Skeletal muscle tissue (tissue), 4 donors: ENCODE results near the gene EIF3D. TPM values are rescaled to one million over a fixed set of nuclear protein-coding genes. Genes with fewer than 3 reads are reported as not detected.

Experiments
- H3K27ac ChIP-seq: one replicate; pipeline ENCODE4 v1.7.0; 2013; ENCODE audit warnings: mild to moderate bottlenecking, low read depth, low read length, inconsistent platforms
- H3K27me3 ChIP-seq, 3 donors: one replicate each; pipeline ENCODE4 v1.7.0; 2013; ENCODE audit warnings: low read length in 3 of 3; ENCODE audit not compliant: control insufficient read depth in 3 of 3, insufficient read depth in 3 of 3
- H3K36me3 ChIP-seq, 3 donors: one replicate each; pipeline ENCODE4 v1.7.0; 2013; ENCODE audit warnings: low read length in 3 of 3; ENCODE audit not compliant: control insufficient read depth in 3 of 3, insufficient read depth in 3 of 3
- H3K4me1 ChIP-seq, 3 donors: one replicate each; pipeline ENCODE4 v1.7.0; 2013; ENCODE audit warnings: low read length in 3 of 3, mild to moderate bottlenecking in 3 of 3; ENCODE audit not compliant: control insufficient read depth in 3 of 3, insufficient read depth in 3 of 3
- H3K4me3 ChIP-seq, 3 donors: one replicate each; pipeline ENCODE4 v1.7.0; 2013; ENCODE audit warnings: low read length in 3 of 3
- H3K9ac ChIP-seq, 3 donors: one replicate each; pipeline ENCODE4 v1.7.0; 2013; ENCODE audit warnings: low read length in 3 of 3, mild to moderate bottlenecking in 3 of 3, moderate library complexity in 2 of 3, low read depth in 1 of 3
- H3K9me3 ChIP-seq, 3 donors: one replicate each; pipeline ENCODE4 v1.7.0; 2013; ENCODE audit warnings: low read length in 3 of 3; ENCODE audit not compliant: control insufficient read depth in 3 of 3
- total RNA-seq: library from RNA; depleted of rRNA; stranded (reverse); fragments of >200 nt; gene quantifications from one replicate; pipeline ENCODE4 v1.2.3, GENCODE V29; 2014
- donor health status: Osteomylitis.

EIF3D gene
- total RNA-seq, 1 donor from 2014 or later, result 294 TPM

DNA sequence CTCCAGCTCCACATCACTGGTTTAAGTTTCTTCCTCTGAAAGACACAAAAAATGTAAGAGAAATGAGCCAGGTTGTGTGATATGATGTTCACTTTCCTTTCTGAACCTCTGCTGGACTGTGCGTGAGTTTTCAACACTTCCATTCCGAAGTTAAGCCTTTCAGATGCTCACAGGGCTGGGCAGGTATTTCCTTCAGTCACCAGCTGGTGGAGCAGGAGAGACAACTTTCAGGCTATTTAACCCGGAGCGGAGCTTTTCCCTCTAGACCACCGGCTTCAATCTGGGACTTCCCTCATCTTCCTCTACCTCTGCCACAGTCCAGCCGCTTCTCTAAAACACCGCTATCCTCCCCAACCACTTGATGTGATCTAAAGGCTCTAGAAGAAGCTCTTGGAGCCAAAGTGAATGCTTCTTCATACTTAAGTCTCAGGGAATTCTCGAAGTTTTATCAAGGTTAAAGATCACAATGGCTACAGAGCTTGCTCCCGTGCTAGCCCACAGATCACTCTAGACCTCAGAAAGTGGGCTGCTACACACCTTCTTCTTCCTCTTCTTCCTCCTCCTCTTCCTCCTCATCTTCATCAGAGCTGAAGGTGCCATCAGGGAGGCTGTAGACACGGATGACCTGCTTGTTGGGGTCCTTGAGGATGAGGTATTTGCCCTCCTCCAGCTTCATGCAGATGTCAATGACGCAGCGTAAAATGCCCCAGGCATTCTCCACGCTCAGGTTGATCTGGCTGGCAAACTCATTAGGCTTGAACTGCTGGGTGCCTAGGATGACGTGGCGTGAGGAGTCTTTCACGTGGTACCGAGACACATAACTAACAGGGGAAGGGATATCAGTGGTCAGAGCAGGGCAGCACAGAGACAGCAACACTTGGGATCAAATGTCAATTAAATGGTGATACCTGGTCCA lies 17.7 kb downstream of the EIF3D start:
- no peak overlapping the region for H3K27ac ChIP-seq
- no peaks in the 10 kb centered on the region for H3K9me3 ChIP-seq
- peaks cover 9 to 12% (median 11%) of the 10 kb centered on the region in 3 donors for H3K4me1 ChIP-seq
- H3K36me3 ChIP-seq, result peaks cover 39 to 57% (median 51%) of the 10 kb centered on the region in 3 donors
- no peak overlapping the region for H3K9ac ChIP-seq
- H3K27me3 ChIP-seq, result no peaks in the 10 kb centered on the region
- H3K4me3 ChIP-seq, result no peak overlapping the region

DNA sequence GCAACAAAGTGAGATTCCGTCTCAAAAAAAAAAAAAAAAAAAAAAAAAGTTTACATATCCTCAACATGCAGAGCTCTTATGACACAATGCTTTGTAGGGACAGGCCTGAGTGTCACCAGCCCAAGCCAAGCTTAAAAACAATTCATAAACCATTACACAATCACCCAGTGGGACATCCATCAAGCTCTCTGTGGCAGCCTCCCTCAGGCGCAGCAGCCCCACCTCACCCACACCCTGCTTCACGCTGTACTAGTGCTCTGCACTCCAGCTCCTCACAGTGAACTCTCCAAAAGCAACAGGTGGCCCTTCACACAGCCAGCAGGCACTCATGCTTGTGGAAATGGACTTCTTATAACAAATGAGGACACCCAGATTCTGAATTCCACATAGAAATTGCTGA lies 18.6 kb downstream of the EIF3D start:
- Histone ChIP-seq H3K36me3 (peaks cover 32 to 48% (median 46%) of the 10 kb centered on the region in 3 donors), H3K9me3 (no peaks in the 10 kb centered on the region), H3K4me3 (no peak overlapping the region), H3K27ac (no peak overlapping the region), H3K9ac (no peak overlapping the region), H3K27me3 (no peaks in the 10 kb centered on the region), H3K4me1 (peaks cover 9 to 19% (median 18%) of the 10 kb centered on the region in 3 donors)

DNA sequence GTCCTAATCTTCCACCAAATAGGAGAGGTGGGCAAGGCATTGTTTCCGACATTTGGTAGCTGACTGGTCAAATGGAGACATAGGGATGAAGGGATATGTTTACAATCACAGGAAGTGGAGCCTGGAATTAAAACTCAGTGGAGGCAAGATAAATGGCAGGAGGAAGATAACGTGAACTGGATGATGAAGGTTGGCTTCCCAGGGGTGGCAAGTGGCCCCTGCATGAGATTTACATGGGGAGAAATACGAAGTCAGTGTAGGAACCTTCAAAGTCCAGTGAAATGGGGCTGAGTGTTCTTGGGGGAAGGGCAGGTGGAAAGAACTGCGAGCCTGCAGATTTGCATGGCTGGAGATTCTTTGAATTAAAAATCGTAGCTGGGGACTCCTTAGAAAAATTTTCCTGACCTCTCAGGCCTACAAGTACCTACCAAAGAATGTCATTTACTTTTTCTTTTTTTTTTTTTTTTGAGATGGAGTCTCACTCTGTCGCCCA lies 21.4 kb downstream of the EIF3D start:
- Histone ChIP-seq H3K9ac (peak overlapping the region in 2 of 3 donors; percentile 77 to 78), H3K9me3 (no peaks in the 10 kb centered on the region), H3K27ac (peak overlapping the region; percentile 78), H3K36me3 (peaks cover 17 to 31% (median 28%) of the 10 kb centered on the region in 3 donors), H3K27me3 (no peaks in the 10 kb centered on the region), H3K4me3 (peak overlapping the region; percentile 69 to 74 (median 73)), H3K4me1 (peaks cover 9 to 23% (median 23%) of the 10 kb centered on the region in 3 donors)

DNA sequence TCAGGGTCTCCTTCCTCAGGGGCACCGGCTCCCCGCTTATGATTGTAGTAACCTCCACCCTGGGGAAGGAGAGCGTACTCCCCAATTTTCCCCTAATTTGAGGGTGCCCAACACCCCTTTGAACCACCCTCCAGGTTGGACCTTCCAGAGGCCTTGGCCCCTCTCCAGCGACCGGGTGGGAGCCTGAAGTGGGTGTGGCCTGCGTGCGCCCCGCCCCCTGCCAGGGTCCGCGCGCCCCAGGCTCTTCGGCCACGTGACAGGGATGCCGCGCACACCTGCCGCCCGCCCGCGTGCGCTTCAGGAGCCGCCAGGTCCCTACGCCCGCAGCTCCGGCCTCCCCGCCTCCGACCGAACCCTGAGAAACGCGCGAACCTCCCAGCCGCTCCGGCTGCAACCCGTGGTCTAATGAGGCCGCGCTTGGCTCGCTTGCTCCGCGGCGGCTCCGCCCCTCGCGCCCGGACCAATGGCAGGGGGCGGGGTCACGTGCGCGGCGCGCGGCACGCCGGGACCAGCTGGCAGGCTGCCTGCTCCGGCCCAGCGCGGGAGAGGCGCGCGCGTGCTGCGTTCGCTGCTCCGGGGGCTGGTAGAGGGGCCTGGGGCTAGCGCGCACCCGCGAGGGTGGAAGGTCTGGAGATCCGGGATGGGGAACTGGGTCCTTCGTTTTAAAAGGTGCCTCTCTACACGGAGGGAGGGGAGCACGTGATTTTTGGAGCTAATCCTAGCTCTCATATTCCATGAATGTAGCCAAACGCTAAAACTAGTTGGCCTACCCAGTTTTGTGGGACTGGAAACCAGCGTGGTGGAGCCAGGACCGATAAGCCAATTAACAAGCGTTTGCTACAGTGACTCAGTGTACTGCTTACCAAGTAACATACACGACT lies 22.1 kb downstream of the EIF3D start, which contains the start of gene FOXRED2:
Gene FOXRED2 (minus strand): TSS at position 404 of the 881 bp plus-strand sequence. CDS start 618 bp downstream, outside the sequence.
- peak within 1 kb of the TSS; percentile 78 for H3K27ac ChIP-seq
- no peaks in the 10 kb centered on the region for H3K9me3 ChIP-seq
- H3K4me3 ChIP-seq, result peak within 1 kb of the TSS; percentile 69 to 74 (median 73)
- H3K4me1 ChIP-seq, result peaks cover 9 to 23% (median 23%) of the 10 kb centered on the region in 3 donors
- H3K9ac ChIP-seq, result peak within 1 kb of the TSS; percentile 68 to 78 (median 77)
- peaks cover 11 to 25% (median 24%) of the 10 kb centered on the region in 3 donors for H3K36me3 ChIP-seq
- H3K27me3 ChIP-seq, result no peaks in the 10 kb centered on the region

DNA sequence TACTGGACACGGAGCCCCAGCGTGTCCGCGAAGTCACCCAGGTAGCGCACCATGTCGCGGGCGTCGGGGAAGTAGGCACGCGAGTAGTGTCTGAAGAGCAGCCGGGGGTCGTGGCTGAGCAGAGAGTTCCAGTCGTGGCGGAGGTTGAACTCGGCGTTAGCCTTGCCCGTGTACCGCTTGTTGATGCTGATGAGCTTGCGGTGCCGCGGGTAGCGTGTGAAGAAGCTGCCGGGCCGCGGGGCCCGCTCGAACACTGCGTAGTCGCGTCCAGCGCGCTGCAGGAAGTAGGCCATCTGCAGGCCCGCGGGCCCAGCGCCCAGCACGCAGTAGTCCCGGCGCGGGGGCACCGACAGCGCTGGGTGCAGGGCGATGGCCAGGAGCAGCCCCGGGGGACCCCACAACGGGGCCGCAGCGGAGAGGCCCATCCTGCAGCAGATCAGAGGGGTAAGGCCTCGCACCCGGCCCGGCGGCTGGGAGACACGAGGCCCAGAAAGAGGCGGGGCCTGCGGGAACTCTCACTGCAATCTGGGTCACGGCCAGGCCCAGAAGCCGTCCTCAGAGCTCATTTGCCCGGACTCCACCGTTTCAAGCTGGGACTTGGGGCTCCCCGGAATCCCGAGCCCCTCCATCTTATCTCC lies 22.8 kb downstream of the EIF3D start:
- Histone ChIP-seq H3K9ac (peak overlapping the region in 1 of 3 donors; percentile 78), H3K27me3 (no peaks in the 10 kb centered on the region), H3K4me3 (peak overlapping the region; percentile 56 to 74 (median 73)), H3K36me3 (peaks cover 6 to 22% (median 22%) of the 10 kb centered on the region in 3 donors), H3K27ac (peak overlapping the region; percentile 78), H3K4me1 (peaks cover 9 to 23% (median 23%) of the 10 kb centered on the region in 3 donors), H3K9me3 (no peaks in the 10 kb centered on the region)

DNA sequence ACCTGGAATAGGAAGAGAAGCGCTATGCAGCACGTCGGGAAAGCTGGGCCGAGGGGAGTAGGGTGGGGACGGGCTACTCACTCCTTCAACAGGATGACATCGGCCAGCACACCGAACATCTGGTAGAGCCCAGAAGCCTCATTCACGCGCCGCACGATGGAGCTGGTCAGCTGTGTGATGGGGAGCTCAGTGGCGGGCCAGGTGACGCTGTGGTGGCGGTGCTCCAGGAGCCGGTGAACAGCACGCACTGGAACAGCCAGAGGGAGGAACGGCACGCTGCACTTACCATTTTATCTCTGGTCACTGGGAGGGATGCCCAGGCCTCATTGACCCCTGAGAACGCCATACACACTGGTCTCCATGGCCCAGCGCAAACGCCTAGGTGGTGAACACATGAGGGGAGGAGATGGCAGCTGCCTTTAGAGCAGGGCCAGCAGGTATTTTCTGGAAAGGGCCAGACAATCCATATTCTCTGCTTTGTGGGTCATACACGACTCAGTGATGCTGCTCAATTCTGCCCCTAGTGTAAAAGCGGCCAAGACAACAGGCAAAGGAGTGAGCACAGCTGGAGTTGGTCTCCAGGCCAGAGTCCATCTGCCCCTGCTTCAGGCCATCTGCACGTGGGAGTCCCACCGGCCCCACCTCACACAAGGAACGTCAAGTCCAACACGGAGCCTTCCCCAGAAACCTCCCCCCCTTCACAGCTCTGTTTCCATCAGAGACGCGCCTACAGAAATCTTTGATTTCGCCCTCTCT lies 30.9 kb downstream of the EIF3D start:
- Histone ChIP-seq H3K9me3 (no peaks in the 10 kb centered on the region), H3K27me3 (no peaks in the 10 kb centered on the region), H3K4me3 (no peak overlapping the region), H3K4me1 (no peaks in the 10 kb centered on the region), H3K36me3 (peaks cover 31 to 41% (median 32%) of the 10 kb centered on the region in 3 donors), H3K27ac (no peak overlapping the region), H3K9ac (no peak overlapping the region)

DNA sequence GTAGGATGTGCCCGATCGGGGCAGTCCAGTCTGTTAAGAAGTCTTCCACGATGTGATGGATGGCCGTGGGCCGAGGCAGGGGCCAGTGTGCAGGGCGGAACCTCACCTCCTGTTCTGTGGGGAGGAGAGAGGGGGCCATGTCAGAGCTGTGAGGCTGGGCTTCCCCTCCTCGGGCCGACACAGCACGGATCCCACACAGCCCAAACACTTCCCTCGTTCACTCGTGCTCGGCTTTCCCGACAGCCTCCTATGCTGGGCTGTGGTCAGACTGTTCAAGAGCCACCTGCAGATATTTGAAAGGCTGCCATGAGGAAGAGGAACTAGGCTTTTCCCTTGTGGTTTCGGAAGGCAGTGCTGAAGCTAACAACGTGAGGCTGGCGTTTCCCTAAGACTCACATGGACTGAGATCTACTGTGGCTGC lies 35.3 kb downstream of the EIF3D start:
- Histone ChIP-seq H3K27ac (no peak overlapping the region), H3K4me3 (no peak overlapping the region), H3K27me3 (no peaks in the 10 kb centered on the region), H3K36me3 (peaks cover 44 to 54% (median 48%) of the 10 kb centered on the region in 3 donors), H3K4me1 (peaks cover 0 to 3% (median 0%) of the 10 kb centered on the region in 3 donors), H3K9me3 (no peaks in the 10 kb centered on the region), H3K9ac (no peak overlapping the region)

DNA sequence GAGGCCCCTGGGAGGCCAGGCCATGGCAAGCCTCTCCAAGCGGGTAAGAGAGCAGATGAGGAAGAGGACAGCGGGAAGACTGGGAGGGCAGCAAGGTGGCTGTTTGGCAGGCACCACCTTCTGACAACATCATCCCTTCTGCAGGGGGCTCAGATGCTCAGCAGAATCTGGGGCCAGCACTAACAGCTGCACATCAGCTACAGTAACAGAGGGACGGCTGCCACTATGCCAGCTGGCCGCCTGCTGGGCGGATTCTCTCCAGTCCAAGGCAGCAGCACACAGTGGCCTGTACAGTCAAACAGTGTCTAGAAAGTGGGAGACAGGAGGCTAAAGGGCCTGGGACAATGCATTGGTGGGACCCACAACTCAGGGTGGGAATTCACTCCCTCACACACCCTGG lies 36.9 kb downstream of the EIF3D start:
- Histone ChIP-seq H3K27ac (no peak overlapping the region), H3K27me3 (peaks cover 0 to 2% (median 0%) of the 10 kb centered on the region in 3 donors), H3K9ac (no peak overlapping the region), H3K4me3 (no peak overlapping the region), H3K9me3 (no peaks in the 10 kb centered on the region), H3K36me3 (peaks cover 33 to 43% (median 39%) of the 10 kb centered on the region in 3 donors), H3K4me1 (peaks cover 0 to 3% (median 0%) of the 10 kb centered on the region in 3 donors)
